ENCODE measurements around the gene USP13.
"Not testable (repeated sequence)": the region's sequence is repeated elsewhere in the genome, so short reads cannot be mapped to it uniquely, and the experiment has no call there.

The USP13 gene

GRCh38 chr3:179660872-179661271 is 8.0 kb downstream of the USP13 start:
- no peak for DNase-seq

- no peak for DNase-seq
These were observed 8.9 kb downstream of the USP13 start for GRCh38 chr3:179661777-179662176.

- DNase-seq, result no peak
These were observed 10.3 kb downstream of the USP13 start for GRCh38 chr3:179663093-179663492.

- DNase-seq, result no peak
These were observed 13.2 kb downstream of the USP13 start for GRCh38 chr3:179666030-179666429.

- peak; percentile 61 for DNase-seq
These were observed 13.7 kb downstream of the USP13 start for GRCh38 chr3:179666436-179667035.

GRCh38 chr3:179668429-179668828 is 15.6 kb downstream of the USP13 start:
- DNase-seq, result no peak

- no peak for DNase-seq
These were observed 17.5 kb downstream of the USP13 start for GRCh38 chr3:179670311-179670710.

- DNase-seq, result no peak
These were observed 18.5 kb downstream of the USP13 start for GRCh38 chr3:179671309-179671708.

- no peak for DNase-seq
These were observed 19.0 kb downstream of the USP13 start for GRCh38 chr3:179671747-179672242.

GRCh38 chr3:179672918-179673317 is 20.1 kb downstream of the USP13 start:
- no peak for DNase-seq

GRCh38 chr3:179673523-179673922 is 20.7 kb downstream of the USP13 start:
- DNase-seq, result no peak

- DNase-seq, result no peak
These were observed 23.2 kb downstream of the USP13 start for GRCh38 chr3:179676081-179676480.

- DNase-seq, result no peak
These were observed 25.0 kb downstream of the USP13 start for GRCh38 chr3:179677884-179678283.

- no peak for DNase-seq
These were observed 28.8 kb downstream of the USP13 start for GRCh38 chr3:179681492-179682263.

- DNase-seq, result no peak
These were observed 29.7 kb downstream of the USP13 start for GRCh38 chr3:179682426-179683080.

- not testable (repeated sequence) for DNase-seq
These were observed 30.4 kb downstream of the USP13 start for GRCh38 chr3:179683286-179683685.

GRCh38 chr3:179687967-179688535 is 35.2 kb downstream of the USP13 start:
- DNase-seq, result no peak

GRCh38 chr3:179688850-179689249 is 36.0 kb downstream of the USP13 start:
- DNase-seq, result no peak

GRCh38 chr3:179694731-179695130 is 41.9 kb downstream of the USP13 start:
- no peak for DNase-seq

- DNase-seq, result no peak
These were observed 43.0 kb downstream of the USP13 start for GRCh38 chr3:179695672-179696313.

GRCh38 chr3:179697736-179698332 is 45.0 kb downstream of the USP13 start:
- no peak for DNase-seq

GRCh38 chr3:179700716-179701115 is 47.9 kb downstream of the USP13 start:
- DNase-seq, result no peak
